Activated CD8-positive, alpha-beta memory T cell treated with anti-CD3 and anti-CD28 coated beads, Interleukin-2, amount 50 U/mL, for 4 hours (primary cell): ENCODE measurements around the gene DNAJB5.
A peak's percentile ranks its signal among the peaks of the same experiment; 100 is the strongest.
"Not testable (repeated sequence)": the region's sequence is repeated elsewhere in the genome, so short reads cannot be mapped to it uniquely, and the experiment has no call there.

Experiments
- DNase-seq: peaks from one replicate; pipeline ENCODE4 v3.0.0-alpha.2; 2020

Gene DNAJB5

DNA sequence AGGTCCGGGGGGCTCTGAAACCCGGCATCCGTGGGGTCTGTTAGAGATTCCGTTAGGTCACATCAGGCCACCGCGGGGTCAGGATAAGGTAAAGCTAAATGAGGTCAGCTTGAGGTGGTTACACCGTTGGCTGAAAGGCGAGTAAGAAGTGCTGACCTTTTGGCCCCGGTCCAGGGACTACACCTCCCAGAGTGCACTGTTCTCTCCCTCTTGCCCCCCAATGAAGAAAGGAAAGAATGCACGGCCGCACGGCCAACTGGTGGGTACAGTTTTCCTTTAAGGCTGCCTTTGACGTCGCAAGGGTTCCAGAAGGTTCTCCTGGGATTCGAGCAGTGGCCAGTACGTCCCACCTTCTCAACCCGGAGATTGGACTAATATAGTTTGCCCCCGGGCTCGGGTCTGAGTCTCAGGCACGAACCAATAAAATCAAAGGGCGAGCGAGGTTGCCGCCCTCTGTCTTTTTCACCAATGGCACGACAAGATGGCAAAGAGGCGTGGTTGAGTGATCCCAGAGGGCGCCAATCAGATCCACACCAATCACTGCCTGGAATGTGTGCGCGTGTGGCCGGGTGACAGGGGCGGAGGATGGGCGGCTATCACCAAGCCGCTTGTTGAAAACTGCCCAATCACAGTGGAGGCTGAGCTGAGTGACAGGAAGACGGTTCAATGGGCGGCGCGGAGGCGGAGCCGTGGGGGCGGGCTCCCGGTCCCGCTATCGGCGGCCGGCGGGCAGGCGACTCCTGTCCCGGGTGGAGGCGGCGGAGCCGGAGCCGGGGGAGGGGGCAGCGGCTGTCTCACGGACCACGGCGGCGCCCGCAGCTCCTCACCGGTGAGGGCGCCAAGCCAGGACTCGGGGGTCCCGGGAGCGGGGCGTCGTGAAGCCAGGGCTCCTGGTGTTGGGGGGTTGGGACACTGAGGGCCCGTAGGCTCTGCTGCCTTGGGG lies at the start of gene DNAJB5:
DNAJB5 (plus strand) TSS at position 743 of the 943 bp plus-strand sequence. CDS start 886 bp downstream, outside the sequence.
- DNase-seq = peak; percentile 94

- DNase-seq = not testable (repeated sequence)
Observed at GRCh38 chr9:34939989-34940388, 49.6 kb upstream of the DNAJB5 start.

DNA sequence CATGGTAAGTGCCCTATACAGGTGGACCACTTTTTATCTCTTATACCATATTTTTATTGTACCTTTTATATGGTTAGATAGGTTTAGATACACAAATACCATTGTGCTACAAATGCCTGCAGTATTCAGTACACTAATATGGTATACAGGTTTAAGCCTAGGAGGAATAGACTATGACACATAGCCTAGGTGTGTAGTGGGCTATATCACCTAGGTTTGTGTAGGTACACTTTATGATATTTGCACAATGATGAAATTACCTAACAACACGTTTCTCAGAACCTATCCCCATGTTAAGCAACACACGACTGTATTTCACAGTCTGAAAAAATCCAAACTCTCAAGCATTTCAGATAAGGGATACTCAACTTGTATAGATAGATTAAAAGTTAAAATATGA lies 41.1 kb upstream of the DNAJB5 start:
- DNase-seq = no peak

- DNase-seq = no peak
Observed at GRCh38 chr9:34954225-34954624, 35.3 kb upstream of the DNAJB5 start.

GRCh38 chr9:34956066-34956465 lies 33.5 kb upstream of the DNAJB5 start:
- not testable (repeated sequence) for DNase-seq

- no peak for DNase-seq
Observed at GRCh38 chr9:34956648-34957047, 32.9 kb upstream of the DNAJB5 start.

DNA sequence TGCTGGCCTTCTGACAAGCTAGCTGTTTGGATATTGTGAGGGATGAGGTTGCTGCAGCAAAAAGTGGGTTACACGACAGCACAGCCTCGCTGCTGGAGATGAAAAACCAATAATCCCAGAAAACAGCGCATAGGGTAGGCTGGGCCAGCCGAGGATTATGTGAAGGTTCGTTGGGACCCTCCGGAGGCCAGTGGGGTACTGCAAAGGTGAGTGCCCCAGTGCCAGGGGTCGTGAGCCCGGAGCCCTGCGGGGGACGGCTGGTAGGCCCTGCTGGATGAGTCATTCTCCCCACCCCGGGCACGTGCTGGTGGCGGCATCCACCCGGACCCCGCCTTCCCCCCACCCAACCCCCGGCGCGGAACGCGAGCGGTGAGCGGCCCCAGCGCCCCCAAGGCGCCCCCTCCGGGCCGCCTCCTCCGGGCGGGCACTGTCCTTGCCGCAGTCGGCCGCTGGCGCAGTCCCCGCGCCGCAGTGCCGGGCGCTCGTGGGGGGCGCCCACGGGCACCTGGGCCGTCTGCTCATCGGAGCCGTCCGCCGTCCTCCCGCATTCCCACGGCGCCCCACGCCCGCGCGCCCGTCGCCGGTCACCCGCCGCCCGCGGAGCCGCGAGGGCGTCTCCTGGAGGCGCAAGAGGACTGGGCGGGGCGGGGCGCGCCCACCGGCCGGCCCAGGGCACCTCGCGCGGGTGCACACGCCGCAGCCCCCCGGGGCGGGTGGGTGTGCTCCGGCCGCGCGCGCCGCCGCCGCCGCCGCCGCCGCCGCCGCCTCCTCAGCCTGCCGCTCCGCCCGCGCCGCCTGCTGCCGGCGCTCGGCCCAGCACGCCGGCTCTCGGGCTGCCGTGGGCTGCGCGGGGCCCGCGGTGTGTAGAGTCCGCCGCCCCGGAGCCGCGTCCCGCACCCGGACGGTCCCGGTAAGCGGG lies 31.8 kb upstream of the DNAJB5 start, which contains the start of gene PHF24:
PHF24 (plus strand) TSS at position 794 of the 919 bp plus-strand sequence. CDS start 13,014 bp downstream, outside the sequence.
- DNase-seq = peak; percentile 52

GRCh38 chr9:34958411-34958982 lies 31.0 kb upstream of the DNAJB5 start:
- DNase-seq = no peak

- DNase-seq = no peak
Observed at GRCh38 chr9:34959461-34959860, 30.1 kb upstream of the DNAJB5 start.

- no peak for DNase-seq
Observed at GRCh38 chr9:34961574-34962490, 27.7 kb upstream of the DNAJB5 start.

GRCh38 chr9:34962546-34962945 lies 27.0 kb upstream of the DNAJB5 start:
- no peak for DNase-seq

GRCh38 chr9:34963552-34963951 lies 26.0 kb upstream of the DNAJB5 start:
- no peak for DNase-seq

DNA sequence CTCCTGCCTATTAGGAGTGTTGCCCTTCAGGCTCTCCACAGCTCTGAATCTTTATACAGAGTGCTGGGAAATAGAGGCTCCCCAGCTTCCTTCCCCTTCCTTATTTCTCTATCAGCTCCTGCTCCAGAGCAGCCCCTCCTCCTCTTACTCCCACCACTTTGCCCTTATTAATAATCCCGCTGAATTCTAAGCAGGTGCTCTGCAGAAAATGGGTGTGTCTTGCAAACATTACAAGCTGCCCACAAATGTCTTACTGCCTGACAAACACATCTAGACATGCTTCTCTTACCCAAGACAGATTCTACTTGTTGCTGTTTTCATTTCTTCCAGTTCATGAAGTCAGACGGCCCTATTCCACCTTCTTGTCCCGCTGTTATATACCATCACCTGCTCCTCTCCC lies 25.1 kb upstream of the DNAJB5 start:
- DNase-seq = no peak

DNA sequence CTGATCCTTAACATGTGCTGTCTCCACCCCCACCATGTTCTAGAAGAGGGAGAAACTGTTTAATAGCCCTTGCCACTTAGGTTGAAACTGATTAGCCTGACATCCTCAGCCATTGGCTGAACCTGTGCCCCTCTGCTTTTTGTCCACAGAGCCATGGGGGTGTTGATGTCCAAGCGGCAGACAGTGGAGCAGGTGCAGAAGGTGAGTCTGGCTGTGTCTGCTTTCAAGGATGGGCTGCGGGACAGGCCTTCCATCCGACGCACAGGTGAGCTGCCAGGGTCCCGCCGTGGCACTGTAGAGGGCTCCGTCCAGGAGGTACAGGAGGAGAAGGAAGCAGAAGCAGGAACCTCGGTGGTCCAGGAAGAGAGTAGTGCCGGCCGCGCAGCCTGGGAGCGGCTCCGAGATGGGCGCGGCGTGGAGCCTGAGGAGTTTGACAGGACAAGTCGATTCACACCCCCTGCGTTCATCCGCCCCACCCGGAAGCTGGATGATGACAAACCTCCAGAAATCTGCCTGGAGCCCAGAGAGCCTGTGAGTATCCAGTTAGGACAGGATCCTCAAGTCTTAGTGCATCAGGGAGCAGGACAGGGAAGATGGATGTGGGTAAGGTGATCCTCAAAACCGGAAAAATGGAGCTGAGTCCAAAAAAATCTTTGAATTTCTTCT lies 18.3 kb upstream of the DNAJB5 start:
- no peak for DNase-seq

- DNase-seq = no peak
Observed at GRCh38 chr9:34974664-34975063, 14.9 kb upstream of the DNAJB5 start.

DNA sequence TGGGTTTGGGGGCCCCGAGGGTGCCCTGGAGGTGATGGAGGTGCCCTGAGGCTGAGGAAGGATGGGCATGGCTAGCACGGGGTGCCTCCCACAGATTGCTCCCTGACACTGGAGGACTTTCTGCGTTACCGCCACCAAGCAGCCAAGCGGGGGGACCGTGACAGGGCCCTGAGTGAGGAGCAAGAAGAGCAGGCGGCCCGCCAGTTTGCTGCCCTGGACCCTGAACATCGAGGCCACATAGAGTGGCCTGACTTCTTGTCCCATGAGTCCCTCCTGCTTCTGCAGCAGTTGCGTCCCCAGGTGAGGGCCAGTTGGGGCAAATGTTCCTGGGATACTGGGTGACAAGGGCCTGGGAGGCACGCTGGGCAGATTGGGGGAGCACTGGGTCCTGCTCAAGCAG lies 13.1 kb upstream of the DNAJB5 start:
- DNase-seq = no peak

GRCh38 chr9:34976992-34977391 lies 12.6 kb upstream of the DNAJB5 start:
- no peak for DNase-seq

GRCh38 chr9:34980181-34980761 lies 9.3 kb upstream of the DNAJB5 start:
- no peak for DNase-seq

DNA sequence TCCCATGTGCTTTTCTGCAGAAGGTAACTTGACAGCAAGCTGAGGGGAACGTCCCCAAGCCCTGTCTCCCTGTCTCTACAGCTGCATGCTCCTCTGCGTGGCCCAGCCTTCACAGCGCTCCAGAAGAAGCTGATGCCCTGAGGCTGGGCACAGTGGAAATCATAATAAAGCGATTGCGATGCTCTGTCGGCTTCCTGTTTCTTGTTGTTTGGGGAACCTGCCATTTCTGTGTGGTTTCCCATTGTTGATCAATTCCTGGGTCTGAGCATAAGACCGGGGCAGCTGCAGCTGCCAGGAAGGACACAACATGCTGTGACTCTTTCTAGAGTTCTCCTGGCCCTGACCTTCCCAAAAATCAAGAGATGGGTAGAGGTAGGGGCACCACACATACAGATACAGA lies 7.2 kb upstream of the DNAJB5 start:
- no peak for DNase-seq

DNA sequence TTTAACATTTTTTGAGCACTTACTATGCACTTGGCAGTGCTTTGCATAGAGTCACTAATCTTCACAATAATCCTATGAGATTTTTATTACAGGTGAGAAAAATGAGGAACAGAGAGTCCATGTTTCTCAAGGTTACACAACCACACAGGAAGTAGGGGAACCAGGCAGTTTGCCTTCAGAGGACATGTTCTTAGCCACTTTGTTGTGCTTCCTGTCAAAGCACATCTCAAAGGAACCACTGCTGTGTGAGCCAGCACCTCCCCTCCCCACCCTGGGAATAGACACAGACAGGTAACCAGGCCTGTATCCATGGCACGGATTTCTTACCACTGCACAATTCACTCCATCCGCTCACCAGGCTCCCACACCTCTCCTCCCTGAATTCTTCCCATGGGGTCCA lies 6.3 kb upstream of the DNAJB5 start:
- DNase-seq = no peak

DNA sequence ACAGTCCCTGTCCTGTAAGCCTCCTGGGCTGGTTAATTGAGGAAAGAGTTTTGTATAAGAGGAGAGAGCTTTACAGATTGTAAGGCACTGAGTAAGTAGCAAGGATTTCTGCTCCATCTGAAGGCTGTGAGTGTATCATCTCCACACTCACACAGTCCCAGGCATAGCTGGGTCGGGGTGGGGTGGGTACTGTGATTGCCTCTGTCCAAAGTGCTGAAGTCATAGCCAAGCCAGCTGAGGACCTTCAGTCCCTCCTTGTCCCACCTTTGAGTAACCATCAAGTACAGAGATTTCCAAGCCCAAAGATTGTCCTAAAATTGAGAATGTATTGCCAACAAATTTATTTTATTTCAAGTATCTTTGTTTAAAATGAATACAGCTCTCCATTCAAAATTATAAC lies 5.5 kb upstream of the DNAJB5 start:
- DNase-seq = no peak
